ENCODE measurements around the gene UBE3B. TPM values are rescaled to one million over a fixed set of nuclear protein-coding genes. Genes with fewer than 3 reads are reported as not detected.

The UBE3B gene
- total RNA-seq, 1 donor, result 51.4 TPM

DNA sequence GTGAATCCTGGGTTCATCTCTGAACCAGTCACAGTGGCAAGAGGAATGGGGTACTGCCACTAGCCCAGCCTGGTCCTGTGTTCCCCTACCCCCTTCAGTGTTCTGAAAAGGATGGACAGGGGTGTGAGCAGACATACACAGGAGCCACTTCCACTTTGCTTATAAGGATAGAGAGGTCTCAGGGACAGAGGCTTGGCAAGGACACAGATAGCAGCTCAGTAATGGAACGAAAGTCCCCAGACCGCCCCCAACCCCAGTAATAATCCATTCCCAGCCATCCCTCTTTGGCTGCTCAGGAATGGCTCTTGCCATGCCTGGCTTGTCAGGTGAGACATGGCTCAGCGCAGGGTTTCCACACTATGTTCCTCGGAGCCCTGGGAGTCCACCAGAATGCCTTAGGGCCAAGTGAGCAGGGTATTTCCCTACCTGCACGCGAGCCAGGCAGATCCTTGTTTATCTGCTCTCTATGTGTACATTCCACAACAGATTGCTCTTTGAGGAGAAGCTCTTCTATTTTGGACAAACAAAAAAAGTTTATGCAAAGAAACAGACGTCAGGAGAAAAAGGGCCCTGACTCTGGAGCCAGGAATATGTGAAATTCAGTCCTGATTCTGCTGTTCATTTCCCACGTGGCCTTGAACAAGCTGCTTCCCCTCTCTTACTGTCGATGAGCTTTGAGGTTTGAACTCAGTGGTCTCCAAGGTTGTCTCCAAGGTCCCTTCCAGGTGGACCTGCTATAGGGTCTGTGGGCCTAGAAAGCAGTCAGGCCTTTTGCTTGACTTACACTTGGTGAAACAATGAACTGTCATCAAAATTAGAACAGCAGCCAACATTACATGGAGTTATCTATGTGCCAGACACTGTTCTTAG is 10.0 kb downstream of the UBE3B start:
- TF ChIP-seq, protein P1, sequence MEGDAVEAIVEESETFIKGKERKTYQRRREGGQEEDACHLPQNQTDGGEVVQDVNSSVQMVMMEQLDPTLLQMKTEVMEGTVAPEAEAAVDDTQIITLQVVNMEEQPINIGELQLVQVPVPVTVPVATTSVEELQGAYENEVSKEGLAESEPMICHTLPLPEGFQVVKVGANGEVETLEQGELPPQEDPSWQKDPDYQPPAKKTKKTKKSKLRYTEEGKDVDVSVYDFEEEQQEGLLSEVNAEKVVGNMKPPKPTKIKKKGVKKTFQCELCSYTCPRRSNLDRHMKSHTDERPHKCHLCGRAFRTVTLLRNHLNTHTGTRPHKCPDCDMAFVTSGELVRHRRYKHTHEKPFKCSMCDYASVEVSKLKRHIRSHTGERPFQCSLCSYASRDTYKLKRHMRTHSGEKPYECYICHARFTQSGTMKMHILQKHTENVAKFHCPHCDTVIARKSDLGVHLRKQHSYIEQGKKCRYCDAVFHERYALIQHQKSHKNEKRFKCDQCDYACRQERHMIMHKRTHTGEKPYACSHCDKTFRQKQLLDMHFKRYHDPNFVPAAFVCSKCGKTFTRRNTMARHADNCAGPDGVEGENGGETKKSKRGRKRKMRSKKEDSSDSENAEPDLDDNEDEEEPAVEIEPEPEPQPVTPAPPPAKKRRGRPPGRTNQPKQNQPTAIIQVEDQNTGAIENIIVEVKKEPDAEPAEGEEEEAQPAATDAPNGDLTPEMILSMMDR (IDR thresholded peaks at IDR 0.05; ENCODE audit: insufficient read depth, low read depth, low read length), result no peak
- no peak overlapping the region for H3K4me3 ChIP-seq (ENCODE audit: low read depth, low read length)
- no peak for DNase-seq (ENCODE audit: low read depth)

- no peak for DNase-seq (ENCODE audit: low read depth)
- TF ChIP-seq, protein P1 (IDR thresholded peaks at IDR 0.05; ENCODE audit: insufficient read depth, low read depth, low read length), result no peak
- no peak overlapping the region for H3K4me3 ChIP-seq (ENCODE audit: low read depth, low read length)
These were observed 10.7 kb downstream of the UBE3B start for GRCh38 chr12:109488051-109488665.

- TF ChIP-seq, protein P1 (IDR thresholded peaks at IDR 0.05; ENCODE audit: insufficient read depth, low read depth, low read length), result no peak
These were observed 11.9 kb downstream of the UBE3B start for GRCh38 chr12:109489016-109489954.

GRCh38 chr12:109489955-109490565 is 12.6 kb downstream of the UBE3B start:
- DNase-seq (ENCODE audit: low read depth), result no peak
- TF ChIP-seq, protein P1 (IDR thresholded peaks at IDR 0.05; ENCODE audit: insufficient read depth, low read depth, low read length), result no peak
- H3K4me3 ChIP-seq (ENCODE audit: low read depth, low read length), result no peak overlapping the region

More at GRCh38 chr12:109489016-109489954, 11.9 kb downstream of the UBE3B start:
- H3K4me3 ChIP-seq (ENCODE audit: low read depth, low read length), result no peak overlapping the region
- no peak for DNase-seq (ENCODE audit: low read depth)

GRCh38 chr12:109491671-109492070 is 14.2 kb downstream of the UBE3B start:
- no peak for DNase-seq (ENCODE audit: low read depth)
- H3K4me3 ChIP-seq (ENCODE audit: low read depth, low read length), result no peak overlapping the region
- TF ChIP-seq, protein P1 (IDR thresholded peaks at IDR 0.05; ENCODE audit: insufficient read depth, low read depth, low read length), result no peak

GRCh38 chr12:109492371-109492770 is 14.9 kb downstream of the UBE3B start:
- no peak overlapping the region for H3K4me3 ChIP-seq (ENCODE audit: low read depth, low read length)
- TF ChIP-seq, protein P1 (IDR thresholded peaks at IDR 0.05; ENCODE audit: insufficient read depth, low read depth, low read length), result no peak
- DNase-seq (ENCODE audit: low read depth), result no peak

Data from fibroblast of villous mesenchyme (primary cell).